DND-41 (cell line): Measurements from ENCODE around the gene HPRT1.

Source experiments
- CTCF ChIP-seq: IDR thresholded peaks from 2 replicates; pipeline ENCODE4 v1.5.1; 2012; ENCODE audit warnings: borderline replicate concordance, low read length, moderate library complexity, mild to moderate bottlenecking; ENCODE audit not compliant: poor library complexity, severe bottlenecking; ENCODE audit errors: extremely low read depth
- EZH2 ChIP-seq: IDR thresholded peaks from 3 replicates; pipeline ENCODE4 v1.6.1; 2012; ENCODE audit warnings: borderline replicate concordance, low read depth, mild to moderate bottlenecking, moderate library complexity, low read length, inconsistent platforms; ENCODE audit not compliant: severe bottlenecking

GRCh38 chrX:134443461-134443860 is 16.5 kb upstream of the HPRT1 start:
- TF ChIP-seq CTCF (no peak), EZH2 (no peak)
